PC-9 (cell line): Measurements from ENCODE around the gene PIGN. TPM values are rescaled to one million over a fixed set of nuclear protein-coding genes. Genes with fewer than 3 reads are reported as not detected.

ENCODE experiments used
- BruUV-seq: library from RNA; stranded (reverse); fragments of 400-500 nt; replicated peaks from 2 replicates; lab custom pipeline; 2021; lab: Mats Ljungman, UMichigan
- CTCF ChIA-PET: fragments of 300-600 bp; sonication (Branson Sonifier 250); formaldehyde crosslinking; loops from one replicate; lab custom pipeline; 2022; ENCODE audit warnings: antibody characterized with exemption; lab: Charles Lee
- POLR2A ChIA-PET: fragments of 300-600 bp; sonication (Branson Sonifier 250); formaldehyde crosslinking; loops from one replicate; lab custom pipeline; 2022; ENCODE audit warnings: antibody characterized with exemption; ENCODE audit not compliant: unreplicated experiment; lab: Charles Lee
- DNase-seq, 2 experiments: peaks; one replicate each; pipeline versions ENCODE4 v3.0.0 to v3.0.0-alpha.2; 2015 to 2022; ENCODE audit warnings: mixed read lengths in 1 of 2
- H2AFZ ChIP-seq: fragments of 200-600 bp; sonication (generic); 2 replicates; pipeline ENCODE4 v1.8.1; 2017; ENCODE audit warnings: antibody characterized with exemption
- H3F3A ChIP-seq: fragments of 200-600 bp; sonication (generic); 2 replicates; pipeline ENCODE4 v1.8.1; 2017; ENCODE audit warnings: antibody characterized with exemption, mild to moderate bottlenecking, low read depth; ENCODE audit not compliant: insufficient read depth
- H3K27ac ChIP-seq: fragments of 200-600 bp; sonication (generic); 2 replicates; pipeline ENCODE4 v1.6.1; 2016; ENCODE audit warnings: mixed run types
- H3K27me3 ChIP-seq: fragments of 200-600 bp; sonication (generic); 2 replicates; pipeline ENCODE4 v1.6.1; 2016; ENCODE audit warnings: low read depth, mixed run types; ENCODE audit not compliant: insufficient read depth
- H3K36me3 ChIP-seq: fragments of 200-600 bp; sonication (generic); 2 replicates; pipeline ENCODE4 v1.6.1; 2016; ENCODE audit warnings: low read depth, mixed run types
- H3K4me1 ChIP-seq: fragments of 200-600 bp; sonication (generic); replicated peaks from 2 replicates; pipeline ENCODE4 v1.6.1; 2016; ENCODE audit warnings: mixed run types; ENCODE audit not compliant: insufficient read depth
- H3K4me2 ChIP-seq: fragments of 200-600 bp; sonication (generic); 2 replicates; pipeline ENCODE4 v1.6.1; 2017; ENCODE audit warnings: mixed run types
- H3K4me3 ChIP-seq: fragments of 200-600 bp; sonication (generic); 2 replicates; pipeline ENCODE4 v1.6.1; 2016; ENCODE audit warnings: mixed run types
- H3K79me2 ChIP-seq: fragments of 200-600 bp; sonication (generic); 2 replicates; pipeline ENCODE4 v1.6.1; 2017; ENCODE audit warnings: low read depth, mixed run types
- H3K9me2 ChIP-seq: fragments of 200-600 bp; sonication (generic); 2 replicates; pipeline ENCODE4 v1.8.1; 2017; ENCODE audit warnings: mild to moderate bottlenecking; ENCODE audit not compliant: insufficient read depth
- H3K9me3 ChIP-seq: fragments of 200-600 bp; sonication (generic); 2 replicates; pipeline ENCODE4 v1.8.1; 2016; ENCODE audit warnings: low read depth; ENCODE audit not compliant: insufficient read depth
- H4K20me1 ChIP-seq: fragments of 200-600 bp; sonication (generic); 2 replicates; pipeline ENCODE4 v1.8.1; 2017; ENCODE audit not compliant: insufficient read depth
- EZH2 ChIP-seq: fragments of 200-600 bp; sonication (generic); IDR thresholded peaks from 2 replicates; pipeline ENCODE4 v1.8.0; 2017; ENCODE audit warnings: antibody characterized with exemption, low read depth
- intact Hi-C: fragments of 100-400 bp; cut with micrococcal nuclease; formaldehyde crosslinking; loops from one replicate; pipeline ENCODE4 v1.10.0; 2022; ENCODE audit not compliant: unreplicated experiment
- total RNA-seq: library from RNA; stranded (reverse); gene quantifications from 2 replicates; pipeline ENCODE4 v1.2.3, GENCODE V29; 2021
- TF ChIP-seq, protein P1 (sequence below): fragments of 200-600 bp; sonication (generic); conservative IDR thresholded peaks from 2 replicates; pipeline ENCODE4 v1.6.1; 2017; ENCODE audit warnings: mixed run types, antibody characterized with exemption, mild to moderate bottlenecking, moderate library complexity

Gene PIGN
- total RNA-seq, 1 experiment from 2014 or later = 20.3 TPM

DNA sequence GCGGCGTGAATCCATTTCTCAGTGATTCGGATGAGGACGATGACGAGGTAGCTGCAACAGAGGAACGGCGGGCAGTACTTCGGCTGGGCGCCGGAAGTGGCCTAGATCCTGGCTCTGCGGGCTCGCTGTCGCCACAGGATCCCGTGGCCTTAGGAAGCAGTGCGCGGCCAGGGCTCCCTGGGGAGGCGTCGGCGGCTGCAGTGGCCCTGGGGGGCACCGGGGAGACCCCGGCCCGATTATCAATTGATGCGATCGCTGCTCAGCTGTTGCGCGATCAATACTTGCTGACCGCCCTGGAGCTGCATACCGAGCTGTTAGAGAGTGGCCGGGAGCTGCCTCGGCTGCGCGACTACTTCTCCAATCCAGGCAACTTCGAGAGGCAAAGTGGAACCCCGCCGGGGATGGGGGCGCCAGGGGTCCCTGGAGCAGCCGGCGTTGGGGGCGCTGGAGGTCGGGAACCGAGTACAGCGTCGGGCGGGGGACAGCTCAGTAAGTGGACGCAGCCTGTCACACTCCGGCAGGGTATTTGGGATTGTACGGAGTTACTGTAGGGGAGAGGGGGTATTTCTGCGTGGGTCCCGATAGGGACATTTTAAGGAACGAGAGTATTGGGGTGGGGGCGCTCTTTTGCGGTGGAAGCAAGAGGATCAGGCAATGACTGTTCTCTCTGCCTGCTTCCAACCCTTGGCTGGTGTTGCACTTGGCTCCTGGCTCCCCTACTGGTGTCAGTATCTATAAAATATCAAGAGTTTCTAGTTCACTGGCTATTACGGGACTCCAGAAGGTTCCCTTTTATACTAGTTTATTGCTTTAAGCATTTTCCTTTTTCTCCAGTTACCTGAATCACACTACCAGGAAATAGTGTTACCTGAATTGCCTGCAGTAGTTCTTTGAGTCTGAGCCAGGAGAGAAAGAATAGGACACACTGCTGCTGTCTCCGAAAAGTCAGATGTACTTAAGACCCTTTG is 971 bp upstream of the PIGN start:
- peaks cover 14% of the 10 kb centered on the region for H4K20me1 ChIP-seq
- POLR2A ChIA-PET = interaction anchor here (0.5 to 0.7 kb wide), 2 partner anchors 46 to 333 kb away, joined by 5 read pairs; no protein-coding TSS in a partner anchor
- peak; percentile 10 to 48 for DNase-seq
- H3K9me3 ChIP-seq = 0 out of 2 replicates have a peak, but pooled peaks cover 3% of the 10 kb centered on the region
- peaks cover 77% of the 10 kb centered on the region for H3K79me2 ChIP-seq
- no peak for TF ChIP-seq EZH2
- TF ChIP-seq, protein P1, sequence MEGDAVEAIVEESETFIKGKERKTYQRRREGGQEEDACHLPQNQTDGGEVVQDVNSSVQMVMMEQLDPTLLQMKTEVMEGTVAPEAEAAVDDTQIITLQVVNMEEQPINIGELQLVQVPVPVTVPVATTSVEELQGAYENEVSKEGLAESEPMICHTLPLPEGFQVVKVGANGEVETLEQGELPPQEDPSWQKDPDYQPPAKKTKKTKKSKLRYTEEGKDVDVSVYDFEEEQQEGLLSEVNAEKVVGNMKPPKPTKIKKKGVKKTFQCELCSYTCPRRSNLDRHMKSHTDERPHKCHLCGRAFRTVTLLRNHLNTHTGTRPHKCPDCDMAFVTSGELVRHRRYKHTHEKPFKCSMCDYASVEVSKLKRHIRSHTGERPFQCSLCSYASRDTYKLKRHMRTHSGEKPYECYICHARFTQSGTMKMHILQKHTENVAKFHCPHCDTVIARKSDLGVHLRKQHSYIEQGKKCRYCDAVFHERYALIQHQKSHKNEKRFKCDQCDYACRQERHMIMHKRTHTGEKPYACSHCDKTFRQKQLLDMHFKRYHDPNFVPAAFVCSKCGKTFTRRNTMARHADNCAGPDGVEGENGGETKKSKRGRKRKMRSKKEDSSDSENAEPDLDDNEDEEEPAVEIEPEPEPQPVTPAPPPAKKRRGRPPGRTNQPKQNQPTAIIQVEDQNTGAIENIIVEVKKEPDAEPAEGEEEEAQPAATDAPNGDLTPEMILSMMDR = no peak
- peak overlapping the region; percentile 65 for H3K27ac ChIP-seq
- no peaks in the 10 kb centered on the region for H3K9me2 ChIP-seq
- peak overlapping the region; percentile 99 for H2AFZ ChIP-seq
- BruUV-seq = no TSS peak
- H3K4me2 ChIP-seq = peak overlapping the region; percentile 92
- peak overlapping the region; percentile 92 for H3K4me3 ChIP-seq
- CTCF ChIA-PET = no interaction called here
- no peaks in the 10 kb centered on the region for H3K27me3 ChIP-seq
- intact Hi-C loops = loop anchor here (5.0 to 10.0 kb wide), 2 partner anchors 139 to 527 kb away; partner anchors contain the start of genes PHLPP1 and TNFRSF11A
- H3K4me1 ChIP-seq = peaks cover 42% of the 10 kb centered on the region
- 0 out of 2 replicates have a peak, but pooled peaks cover 9% of the 10 kb centered on the region for H3K36me3 ChIP-seq
- H3F3A ChIP-seq = peaks cover 8% of the 10 kb centered on the region

DNA sequence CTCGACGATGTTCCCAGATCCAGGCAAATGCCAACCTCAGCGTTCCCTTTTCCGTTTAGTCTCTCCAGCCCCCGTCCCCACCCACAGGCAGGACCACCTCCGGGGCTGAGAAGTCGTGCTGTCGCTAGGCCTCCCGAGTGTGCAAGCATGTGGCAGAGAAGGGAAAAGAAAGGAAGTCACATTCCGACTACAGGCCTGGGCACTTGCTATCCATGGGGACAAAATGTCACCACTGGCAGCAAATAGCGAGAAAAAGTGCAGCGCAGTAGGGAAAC is 420 bp downstream of the PIGN start:
- H3K9me3 ChIP-seq = no peaks in the 10 kb centered on the region
- 0 out of 2 replicates have a peak, but pooled peaks cover 9% of the 10 kb centered on the region for H3K36me3 ChIP-seq
- peaks cover 8% of the 10 kb centered on the region for H3F3A ChIP-seq
- H3K4me1 ChIP-seq = peaks cover 40% of the 10 kb centered on the region
- H3K27ac ChIP-seq = peak overlapping the region; percentile 76
- no peak for DNase-seq
- peak overlapping the region; percentile 97 for H2AFZ ChIP-seq
- intact Hi-C loops = loop anchor here (5.0 to 10.0 kb wide), 2 partner anchors 141 to 528 kb away; partner anchors contain the start of genes PHLPP1 and TNFRSF11A
- no peaks in the 10 kb centered on the region for H3K27me3 ChIP-seq
- H4K20me1 ChIP-seq = peaks cover 14% of the 10 kb centered on the region
- TSS peak; percentile 91 for BruUV-seq
- TF ChIP-seq, protein P1 = no peak
- TF ChIP-seq EZH2 = no peak
- no peaks in the 10 kb centered on the region for H3K9me2 ChIP-seq
- H3K4me3 ChIP-seq = peak overlapping the region; percentile 92
- ChIA-PET CTCF (interaction anchor here (0.7 kb wide), 2 partner anchors 383 to 481 kb away, joined by 5 to 15 read pairs; no protein-coding TSS in a partner anchor), POLR2A (interaction anchor here (0.5 to 0.7 kb wide), 4 partner anchors 96 to 834 kb away, joined by 3 to 4 read pairs (median 4); partner anchors contain the start of gene ZCCHC2)
- peak overlapping the region; percentile 87 for H3K4me2 ChIP-seq
- H3K79me2 ChIP-seq = peaks cover 63% of the 10 kb centered on the region

DNA sequence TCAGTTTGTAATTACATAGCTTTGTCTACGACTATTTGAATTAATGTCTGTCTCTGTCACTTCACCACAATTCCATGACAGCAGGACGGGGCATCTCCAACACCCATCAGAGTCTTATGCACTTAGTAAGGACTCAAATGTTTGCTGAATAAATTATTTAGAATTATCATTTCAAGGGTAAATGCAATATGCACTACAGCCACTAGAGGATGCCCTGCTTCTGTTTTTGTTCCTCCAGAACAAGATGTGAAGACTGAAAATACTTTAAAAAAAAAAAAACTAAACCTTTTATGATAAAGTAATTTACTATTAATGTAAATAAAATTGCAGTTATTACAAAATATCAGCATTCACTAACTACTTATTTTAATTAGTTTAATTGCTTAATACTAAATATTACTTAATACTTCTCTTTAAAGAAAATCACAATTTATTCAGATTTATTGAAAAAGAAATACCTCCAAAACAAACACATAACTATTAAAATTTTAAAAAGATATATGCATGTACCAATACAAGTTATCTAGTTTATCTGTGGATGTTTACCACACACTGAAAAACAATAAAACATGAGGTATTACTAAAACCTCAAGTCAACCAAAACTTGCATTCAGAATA is 3.2 kb downstream of the PIGN start:
- ChIA-PET CTCF (interaction anchor here (0.5 kb wide), 1 partner anchor 177 kb away, joined by 6 read pairs; no protein-coding TSS in a partner anchor), POLR2A (no interaction called here)
- Histone ChIP-seq H3K4me1 (peaks cover 12% of the 10 kb centered on the region), H2AFZ (no peak overlapping the region), H4K20me1 (peaks cover 6% of the 10 kb centered on the region), H3K4me3 (no peak overlapping the region), H3K4me2 (0 out of 2 replicates have a peak overlapping the region, but pooled peaks have one; percentile 87), H3K79me2 (peaks cover 41% of the 10 kb centered on the region), H3K9me2 (no peaks in the 10 kb centered on the region), H3K27ac (no peak overlapping the region), H3K36me3 (no peaks in the 10 kb centered on the region), H3K27me3 (no peaks in the 10 kb centered on the region), H3F3A (peaks cover 8% of the 10 kb centered on the region), H3K9me3 (no peaks in the 10 kb centered on the region)
- intact Hi-C loops = loop anchor here (1.0 to 10.0 kb wide), 3 partner anchors 66 to 531 kb away; partner anchors contain the start of gene PHLPP1
- DNase-seq = peak; percentile 6 to 57
- BruUV-seq = no TSS peak
- no peak for TF ChIP-seq EZH2
- TF ChIP-seq, protein P1 = peak; percentile 97
